K562 (cell line): ENCODE data around the gene TANC1. TPM values are rescaled to one million over a fixed set of nuclear protein-coding genes. Genes with fewer than 3 reads are reported as not detected.
A peak's percentile ranks its signal among the peaks of the same experiment; 100 is the strongest.

Source experiments
- CBX5 ChIP-seq: IDR thresholded peaks from 2 replicates; pipeline ENCODE4 v1.6.1; 2014; ENCODE audit warnings: low read depth, borderline replicate concordance
- E2F5 ChIP-seq: sonication (generic); formaldehyde crosslinking; IDR thresholded peaks from 2 replicates; pipeline ENCODE4 v1.8.0; 2022; ENCODE audit warnings: mild to moderate bottlenecking, missing genetic modification reagents
- MAFF ChIP-seq: IDR thresholded peaks from 2 replicates; pipeline ENCODE4 v1.6.1; 2012; ENCODE audit warnings: low read length, improper control_type of control experiment
- NFRKB ChIP-seq: fragments of 450-650 bp; IDR thresholded peaks from 2 replicates; pipeline ENCODE4 v1.6.1; 2016; ENCODE audit warnings: low read depth
- NR1H2 ChIP-seq: sonication (generic); formaldehyde crosslinking; IDR thresholded peaks from 2 replicates; pipeline ENCODE4 v1.4.0; 2020; ENCODE audit warnings: mild to moderate bottlenecking, missing genetic modification reagents
- POLR2AphosphoS2 ChIP-seq: IDR thresholded peaks from 2 replicates; pipeline ENCODE4 v1.6.1; 2012; ENCODE audit warnings: low read length, improper control_type of control experiment
- TOE1 ChIP-seq, 2 experiments: fragments of 450-650 bp in 1 of 2; sonication (generic) in 1 of 2; formaldehyde crosslinking in 1 of 2; IDR thresholded peaks; 2 replicates each; pipeline versions ENCODE4 v1.7.1 to v1.8.0; 2016 to 2022; ENCODE audit warnings: borderline replicate concordance in 2 of 2, mild to moderate bottlenecking in 2 of 2, antibody characterized with exemption in 1 of 2, inconsistent platforms in 1 of 2, low read depth in 1 of 2, missing genetic modification reagents in 1 of 2, moderate library complexity in 1 of 2
- TSC22D4 ChIP-seq: fragments of 450-650 bp; IDR thresholded peaks from 2 replicates; pipeline ENCODE4 v1.6.1; 2016; ENCODE audit warnings: missing genetic modification characterization, missing biosample characterization, control low read depth
- ZBTB34 ChIP-seq: fragments of 250-450 bp; sonication (Bioruptor Pico); IDR thresholded peaks from 2 replicates; pipeline ENCODE4 v1.8.0; 2021; ENCODE audit warnings: mild to moderate bottlenecking, moderate library complexity
- ZZZ3 ChIP-seq: fragments of 450-650 bp; IDR thresholded peaks from 2 replicates; pipeline ENCODE4 v1.6.1; 2016; ENCODE audit warnings: antibody characterized with exemption, mild to moderate bottlenecking, moderate library complexity
- polyA plus RNA-seq, 8 experiments: library from polyadenylated mRNA; depleted of rRNA in 4 of 8; stranded (reverse) in 5 of 8; unstranded in 3 of 8; fragments of >200 nt; fragmentation: Nextera tagmentation in 2 of 8; fragmentation: Illumina TruSeq in 1 of 8; extraction: Ambion mirVana in 2 of 8; extraction: Trizol in 1 of 8; gene quantifications; 2 replicates each; pipeline versions ENCODE4 v1.2.1 to v1.2.3, GENCODE V29; 2011 to 2014; ENCODE audit warnings: inconsistent platforms in 1 of 8, missing spikeins in 1 of 8
- total RNA-seq, 7 experiments: library from RNA; depleted of rRNA in 6 of 7; stranded (reverse); fragments of >200 nt in 6 of 7; fragmentation: Illumina TruSeq in 2 of 7; extraction: Trizol in 2 of 7; gene quantifications; 2 replicates each; pipeline versions ENCODE4 v1.2.1 to v1.2.3, GENCODE V29; 2011 to 2021; ENCODE audit warnings: low replicate concordance in 1 of 7
- TF ChIP-seq, protein P1 (sequence below): sonication (generic); formaldehyde crosslinking; IDR thresholded peaks from 2 replicates; pipeline ENCODE4 v1.8.0; 2023; ENCODE audit warnings: missing genetic modification reagents, mild to moderate bottlenecking, borderline replicate concordance

Gene TANC1
- total and polyA plus RNA-seq, 9 of the 15 experiments (the other 6 are each of a cell fraction or from before 2014, with no cell fraction given) = under 0.01 to 0.20 (median 0.07) TPM; not detected in 1

- TF ChIP-seq, protein P1, sequence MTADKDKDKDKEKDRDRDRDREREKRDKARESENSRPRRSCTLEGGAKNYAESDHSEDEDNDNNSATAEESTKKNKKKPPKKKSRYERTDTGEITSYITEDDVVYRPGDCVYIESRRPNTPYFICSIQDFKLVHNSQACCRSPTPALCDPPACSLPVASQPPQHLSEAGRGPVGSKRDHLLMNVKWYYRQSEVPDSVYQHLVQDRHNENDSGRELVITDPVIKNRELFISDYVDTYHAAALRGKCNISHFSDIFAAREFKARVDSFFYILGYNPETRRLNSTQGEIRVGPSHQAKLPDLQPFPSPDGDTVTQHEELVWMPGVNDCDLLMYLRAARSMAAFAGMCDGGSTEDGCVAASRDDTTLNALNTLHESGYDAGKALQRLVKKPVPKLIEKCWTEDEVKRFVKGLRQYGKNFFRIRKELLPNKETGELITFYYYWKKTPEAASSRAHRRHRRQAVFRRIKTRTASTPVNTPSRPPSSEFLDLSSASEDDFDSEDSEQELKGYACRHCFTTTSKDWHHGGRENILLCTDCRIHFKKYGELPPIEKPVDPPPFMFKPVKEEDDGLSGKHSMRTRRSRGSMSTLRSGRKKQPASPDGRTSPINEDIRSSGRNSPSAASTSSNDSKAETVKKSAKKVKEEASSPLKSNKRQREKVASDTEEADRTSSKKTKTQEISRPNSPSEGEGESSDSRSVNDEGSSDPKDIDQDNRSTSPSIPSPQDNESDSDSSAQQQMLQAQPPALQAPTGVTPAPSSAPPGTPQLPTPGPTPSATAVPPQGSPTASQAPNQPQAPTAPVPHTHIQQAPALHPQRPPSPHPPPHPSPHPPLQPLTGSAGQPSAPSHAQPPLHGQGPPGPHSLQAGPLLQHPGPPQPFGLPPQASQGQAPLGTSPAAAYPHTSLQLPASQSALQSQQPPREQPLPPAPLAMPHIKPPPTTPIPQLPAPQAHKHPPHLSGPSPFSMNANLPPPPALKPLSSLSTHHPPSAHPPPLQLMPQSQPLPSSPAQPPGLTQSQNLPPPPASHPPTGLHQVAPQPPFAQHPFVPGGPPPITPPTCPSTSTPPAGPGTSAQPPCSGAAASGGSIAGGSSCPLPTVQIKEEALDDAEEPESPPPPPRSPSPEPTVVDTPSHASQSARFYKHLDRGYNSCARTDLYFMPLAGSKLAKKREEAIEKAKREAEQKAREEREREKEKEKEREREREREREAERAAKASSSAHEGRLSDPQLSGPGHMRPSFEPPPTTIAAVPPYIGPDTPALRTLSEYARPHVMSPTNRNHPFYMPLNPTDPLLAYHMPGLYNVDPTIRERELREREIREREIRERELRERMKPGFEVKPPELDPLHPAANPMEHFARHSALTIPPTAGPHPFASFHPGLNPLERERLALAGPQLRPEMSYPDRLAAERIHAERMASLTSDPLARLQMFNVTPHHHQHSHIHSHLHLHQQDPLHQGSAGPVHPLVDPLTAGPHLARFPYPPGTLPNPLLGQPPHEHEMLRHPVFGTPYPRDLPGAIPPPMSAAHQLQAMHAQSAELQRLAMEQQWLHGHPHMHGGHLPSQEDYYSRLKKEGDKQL (CRISPR knock-in tag) = no peak
- TF ChIP-seq NR1H2 = no peak
- no peak for TF ChIP-seq TSC22D4 (tag)
- no peak for TF ChIP-seq TOE1 (IDR thresholded peaks at IDR 0.05; ENCODE audit: borderline replicate concordance)
- TF ChIP-seq TOE1 (CRISPR knock-in tag; IDR thresholded peaks at IDR 0.05; ENCODE audit: borderline replicate concordance, low read depth) = no peak
- no peak for TF ChIP-seq NFRKB
- TF ChIP-seq ZZZ3 = no peak
- TF ChIP-seq MAFF = peak; percentile 28; the same call in 1 of the 2 replicates
- TF ChIP-seq CBX5 = no peak
- TF ChIP-seq ZBTB34 (CRISPR knock-in tag) = no peak
- no peak for TF ChIP-seq E2F5 (CRISPR knock-in tag)
- no peak for TF ChIP-seq POLR2AphosphoS2
Measured at GRCh38 chr2:159045545-159046454, 77.4 kb downstream of the TANC1 start (continued).
